ENCODE measurements around the gene ERP44.

The ERP44 gene

DNA sequence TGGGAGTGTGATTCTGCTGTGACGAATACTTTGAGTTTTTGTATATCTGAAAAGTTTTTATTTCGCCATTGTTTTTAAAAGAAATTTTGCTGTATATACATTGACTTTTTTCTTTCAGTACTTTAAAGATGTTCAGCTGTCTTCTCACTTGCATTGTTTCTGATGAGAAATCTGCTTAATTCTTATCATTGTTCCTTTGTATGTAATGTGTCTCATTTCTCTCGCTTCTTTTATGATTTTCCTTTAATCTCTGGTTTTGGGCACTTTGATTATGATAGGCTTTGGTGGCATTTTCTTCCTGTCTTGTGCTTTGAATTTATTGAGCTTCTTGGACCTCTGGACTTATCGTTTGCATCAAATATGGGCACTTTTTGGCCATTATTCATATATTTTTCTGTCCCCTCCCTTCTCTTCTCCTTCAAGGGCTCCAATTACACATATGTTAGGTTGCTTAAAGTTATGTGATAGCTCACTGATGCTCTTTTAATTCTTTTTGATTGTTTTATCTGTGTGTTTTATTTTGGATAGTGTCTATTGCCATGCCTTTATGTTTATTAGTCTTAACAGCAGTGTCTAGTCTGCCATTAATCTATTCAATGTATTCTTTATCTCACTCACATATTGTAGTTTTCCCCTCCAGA is 161.7 kb downstream of the ERP44 start:
- no peak for DNase-seq (ENCODE audit: low read depth in 1 of 2, low spot score in 1 of 2)
- Histone ChIP-seq H3K4me3 (replicated peaks; ENCODE audit: insufficient read depth, low read length) (no peak overlapping the region), H3K27ac (replicated peaks) (no peak overlapping the region), H3K27me3 (ENCODE audit: insufficient read depth, poor library complexity, severe bottlenecking) (no peaks in the 10 kb centered on the region)
- TF ChIP-seq REST (IDR thresholded peaks at IDR 0.05; ENCODE audit: insufficient replicate concordance, low read depth): no peak
- TF ChIP-seq, protein P1, sequence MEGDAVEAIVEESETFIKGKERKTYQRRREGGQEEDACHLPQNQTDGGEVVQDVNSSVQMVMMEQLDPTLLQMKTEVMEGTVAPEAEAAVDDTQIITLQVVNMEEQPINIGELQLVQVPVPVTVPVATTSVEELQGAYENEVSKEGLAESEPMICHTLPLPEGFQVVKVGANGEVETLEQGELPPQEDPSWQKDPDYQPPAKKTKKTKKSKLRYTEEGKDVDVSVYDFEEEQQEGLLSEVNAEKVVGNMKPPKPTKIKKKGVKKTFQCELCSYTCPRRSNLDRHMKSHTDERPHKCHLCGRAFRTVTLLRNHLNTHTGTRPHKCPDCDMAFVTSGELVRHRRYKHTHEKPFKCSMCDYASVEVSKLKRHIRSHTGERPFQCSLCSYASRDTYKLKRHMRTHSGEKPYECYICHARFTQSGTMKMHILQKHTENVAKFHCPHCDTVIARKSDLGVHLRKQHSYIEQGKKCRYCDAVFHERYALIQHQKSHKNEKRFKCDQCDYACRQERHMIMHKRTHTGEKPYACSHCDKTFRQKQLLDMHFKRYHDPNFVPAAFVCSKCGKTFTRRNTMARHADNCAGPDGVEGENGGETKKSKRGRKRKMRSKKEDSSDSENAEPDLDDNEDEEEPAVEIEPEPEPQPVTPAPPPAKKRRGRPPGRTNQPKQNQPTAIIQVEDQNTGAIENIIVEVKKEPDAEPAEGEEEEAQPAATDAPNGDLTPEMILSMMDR (IDR thresholded peaks at IDR 0.05; ENCODE audit: insufficient read depth, low read length): no peak

- TF ChIP-seq SPI1 (IDR thresholded peaks at IDR 0.05; ENCODE audit: borderline replicate concordance, low read depth) (no peak), GABPA (IDR thresholded peaks at IDR 0.05; ENCODE audit: low read depth) (no peak), POLR2AphosphoS5 (IDR thresholded peaks at IDR 0.05; ENCODE audit: low read depth) (no peak), REST (IDR thresholded peaks at IDR 0.05; ENCODE audit: insufficient replicate concordance, low read depth) (no peak)
- TF ChIP-seq, protein P1 (IDR thresholded peaks at IDR 0.05; ENCODE audit: insufficient read depth, low read length): no peak
- no peak for DNase-seq (ENCODE audit: low read depth in 1 of 2, low spot score in 1 of 2)
- Histone ChIP-seq H3K4me3 (replicated peaks; ENCODE audit: insufficient read depth, low read length) (no peak overlapping the region), H3K27me3 (ENCODE audit: insufficient read depth, poor library complexity, severe bottlenecking) (no peaks in the 10 kb centered on the region), H3K27ac (replicated peaks) (no peak overlapping the region)
These were observed 167.5 kb downstream of the ERP44 start for GRCh38 chr9:99931155-99931840.

- TF ChIP-seq, protein P1 (IDR thresholded peaks at IDR 0.05; ENCODE audit: insufficient read depth, low read length): no peak
- no peak for TF ChIP-seq POLR2AphosphoS5 (IDR thresholded peaks at IDR 0.05; ENCODE audit: low read depth)
- TF ChIP-seq SPI1 (IDR thresholded peaks at IDR 0.05; ENCODE audit: borderline replicate concordance, low read depth): no peak
- no peak for TF ChIP-seq REST (IDR thresholded peaks at IDR 0.05; ENCODE audit: insufficient replicate concordance, low read depth)
- no peak for TF ChIP-seq GABPA (IDR thresholded peaks at IDR 0.05; ENCODE audit: low read depth)
- H3K4me3 ChIP-seq (replicated peaks; ENCODE audit: insufficient read depth, low read length): no peak overlapping the region
- no peaks in the 10 kb centered on the region for H3K27me3 ChIP-seq (ENCODE audit: insufficient read depth, poor library complexity, severe bottlenecking)
- no peak for DNase-seq (ENCODE audit: low read depth in 1 of 2, low spot score in 1 of 2)
- no peak overlapping the region for H3K27ac ChIP-seq (replicated peaks)
These were observed 169.1 kb downstream of the ERP44 start for GRCh38 chr9:99929652-99930051.
